SU-DHL-6 (cell line): Measurements from ENCODE around the gene KRT20.

Experiments used
- H2AFZ ChIP-seq: fragments of 200-600 bp; sonication (generic); 2 replicates; pipeline ENCODE4 v1.6.1; 2014; ENCODE audit warnings: low read depth, mild to moderate bottlenecking, moderate library complexity, mixed read lengths, antibody characterized with exemption, low read length; ENCODE audit not compliant: severe bottlenecking
- H3F3A ChIP-seq: fragments of 200-600 bp; shearing (Covaris generic); 2 replicates; pipeline ENCODE4 v1.6.0; 2016; ENCODE audit warnings: antibody characterized with exemption, mild to moderate bottlenecking; ENCODE audit not compliant: insufficient read depth
- H3K27ac ChIP-seq: fragments of 200-600 bp; sonication (generic); 2 replicates; pipeline ENCODE4 v1.5.1; 2016; ENCODE audit warnings: low read depth, mild to moderate bottlenecking, low read length, moderate library complexity, mixed read lengths
- H3K27me3 ChIP-seq: fragments of 200-600 bp; sonication (generic), shearing (Covaris generic); 2 replicates; pipeline ENCODE4 v1.6.0; 2014; ENCODE audit warnings: mild to moderate bottlenecking, low read length
- H3K36me3 ChIP-seq: fragments of 200-600 bp; sonication (generic); 2 replicates; pipeline ENCODE4 v1.6.1; 2014; ENCODE audit warnings: mild to moderate bottlenecking, low read length, mixed read lengths
- H3K4me2 ChIP-seq: fragments of 300-600, 200-600 bp; shearing (Covaris generic), sonication (generic); 2 replicates; pipeline ENCODE4 v1.6.0; 2014; ENCODE audit warnings: low read length, low read depth, mild to moderate bottlenecking; ENCODE audit not compliant: poor library complexity, severe bottlenecking
- H3K4me3 ChIP-seq: fragments of 200-600 bp; sonication (generic); 2 replicates; pipeline ENCODE4 v1.5.1; 2014; ENCODE audit warnings: antibody characterized with exemption, low read length, mild to moderate bottlenecking, mixed read lengths; ENCODE audit not compliant: insufficient read depth, poor library complexity, severe bottlenecking
- H3K79me2 ChIP-seq: fragments of 200-600 bp; sonication (generic); 2 replicates; pipeline ENCODE4 v1.6.1; 2014; ENCODE audit warnings: mild to moderate bottlenecking, low read length, moderate library complexity; ENCODE audit not compliant: insufficient read depth
- H3K9ac ChIP-seq: fragments of 200-600 bp; sonication (generic); 2 replicates; pipeline ENCODE4 v1.7.0; 2014; ENCODE audit warnings: mild to moderate bottlenecking, low read length
- H3K9me2 ChIP-seq: fragments of 200-600 bp; sonication (generic); replicated peaks from 2 replicates; pipeline ENCODE4 v1.6.1; 2014; ENCODE audit warnings: low read length; ENCODE audit not compliant: insufficient read depth
- H3K9me3 ChIP-seq: fragments of 200-600 bp; sonication (generic); 2 replicates; pipeline ENCODE4 v1.6.1; 2014; ENCODE audit warnings: low read length, mixed read lengths; ENCODE audit not compliant: insufficient read depth
- H4K20me1 ChIP-seq: fragments of 200-600 bp; sonication (generic); 2 replicates; pipeline ENCODE4 v1.6.1; 2014; ENCODE audit warnings: low read depth, mild to moderate bottlenecking, antibody characterized with exemption, low read length, moderate library complexity, mixed read lengths
- EZH2phosphoT487 ChIP-seq: fragments of 200-600 bp; sonication (generic), shearing (Covaris generic); conservative IDR thresholded peaks from 2 replicates; pipeline ENCODE4 v1.6.1; 2018; ENCODE audit warnings: mild to moderate bottlenecking, antibody characterized with exemption, low read length, moderate library complexity, mixed read lengths
- TF ChIP-seq, protein P1 (sequence below): fragments of 200-600 bp; sonication (generic); IDR thresholded peaks from one replicate; pipeline ENCODE4 v1.5.1; 2017; ENCODE audit warnings: antibody characterized with exemption, mild to moderate bottlenecking, low read length, moderate library complexity; ENCODE audit not compliant: insufficient read depth, poor library complexity, severe bottlenecking

Gene KRT20

DNA sequence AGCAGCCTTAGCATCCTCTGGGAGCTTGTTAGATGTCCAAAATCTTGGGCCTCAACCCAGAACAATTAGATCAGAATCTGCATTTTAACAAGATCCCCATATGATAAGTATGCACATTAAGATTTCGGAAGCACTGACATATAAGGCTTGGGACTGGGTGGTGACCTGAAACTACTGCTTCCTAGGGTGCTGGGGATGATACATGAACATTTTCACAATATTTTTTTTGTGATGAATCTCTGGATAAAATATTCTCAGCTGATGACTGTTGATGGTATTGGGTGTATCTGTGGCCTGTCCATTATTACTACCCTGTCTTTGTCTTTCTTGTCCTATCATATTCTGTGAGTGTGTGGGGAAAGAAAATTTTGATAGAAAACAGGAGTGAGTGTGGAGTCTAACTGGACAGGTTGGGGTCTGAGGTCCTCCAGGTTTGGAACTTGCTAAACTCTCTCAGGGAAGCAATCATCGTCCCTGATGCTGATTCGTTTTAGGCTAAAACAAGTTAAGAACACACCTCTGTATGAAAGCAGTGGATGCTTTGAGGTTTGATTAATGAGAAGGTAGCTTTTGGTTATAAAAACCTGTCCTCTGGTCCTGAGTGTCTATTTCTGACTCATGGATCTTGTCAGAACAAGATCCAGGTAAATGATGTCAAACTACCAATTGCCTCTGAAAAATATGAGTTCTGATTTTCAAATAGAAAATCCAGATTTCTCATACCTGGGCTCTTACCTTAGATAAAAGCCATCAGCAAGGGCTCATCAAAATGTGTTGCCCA lies 29.2 kb upstream of the KRT20 start:
- no peaks in the 10 kb centered on the region for H3F3A ChIP-seq
- no peaks in the 10 kb centered on the region for H3K36me3 ChIP-seq
- no peak overlapping the region for H2AFZ ChIP-seq
- no peak overlapping the region for H3K4me2 ChIP-seq
- H3K9me2 ChIP-seq, result no peaks in the 10 kb centered on the region
- H3K4me3 ChIP-seq, result no peak overlapping the region
- H3K9ac ChIP-seq, result no peak overlapping the region
- H4K20me1 ChIP-seq, result no peaks in the 10 kb centered on the region
- no peaks in the 10 kb centered on the region for H3K9me3 ChIP-seq
- H3K79me2 ChIP-seq, result no peaks in the 10 kb centered on the region
- no peak for TF ChIP-seq EZH2phosphoT487
- TF ChIP-seq, protein P1, sequence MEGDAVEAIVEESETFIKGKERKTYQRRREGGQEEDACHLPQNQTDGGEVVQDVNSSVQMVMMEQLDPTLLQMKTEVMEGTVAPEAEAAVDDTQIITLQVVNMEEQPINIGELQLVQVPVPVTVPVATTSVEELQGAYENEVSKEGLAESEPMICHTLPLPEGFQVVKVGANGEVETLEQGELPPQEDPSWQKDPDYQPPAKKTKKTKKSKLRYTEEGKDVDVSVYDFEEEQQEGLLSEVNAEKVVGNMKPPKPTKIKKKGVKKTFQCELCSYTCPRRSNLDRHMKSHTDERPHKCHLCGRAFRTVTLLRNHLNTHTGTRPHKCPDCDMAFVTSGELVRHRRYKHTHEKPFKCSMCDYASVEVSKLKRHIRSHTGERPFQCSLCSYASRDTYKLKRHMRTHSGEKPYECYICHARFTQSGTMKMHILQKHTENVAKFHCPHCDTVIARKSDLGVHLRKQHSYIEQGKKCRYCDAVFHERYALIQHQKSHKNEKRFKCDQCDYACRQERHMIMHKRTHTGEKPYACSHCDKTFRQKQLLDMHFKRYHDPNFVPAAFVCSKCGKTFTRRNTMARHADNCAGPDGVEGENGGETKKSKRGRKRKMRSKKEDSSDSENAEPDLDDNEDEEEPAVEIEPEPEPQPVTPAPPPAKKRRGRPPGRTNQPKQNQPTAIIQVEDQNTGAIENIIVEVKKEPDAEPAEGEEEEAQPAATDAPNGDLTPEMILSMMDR, result no peak
- H3K27me3 ChIP-seq, result no peaks in the 10 kb centered on the region
- H3K27ac ChIP-seq, result no peak overlapping the region

DNA sequence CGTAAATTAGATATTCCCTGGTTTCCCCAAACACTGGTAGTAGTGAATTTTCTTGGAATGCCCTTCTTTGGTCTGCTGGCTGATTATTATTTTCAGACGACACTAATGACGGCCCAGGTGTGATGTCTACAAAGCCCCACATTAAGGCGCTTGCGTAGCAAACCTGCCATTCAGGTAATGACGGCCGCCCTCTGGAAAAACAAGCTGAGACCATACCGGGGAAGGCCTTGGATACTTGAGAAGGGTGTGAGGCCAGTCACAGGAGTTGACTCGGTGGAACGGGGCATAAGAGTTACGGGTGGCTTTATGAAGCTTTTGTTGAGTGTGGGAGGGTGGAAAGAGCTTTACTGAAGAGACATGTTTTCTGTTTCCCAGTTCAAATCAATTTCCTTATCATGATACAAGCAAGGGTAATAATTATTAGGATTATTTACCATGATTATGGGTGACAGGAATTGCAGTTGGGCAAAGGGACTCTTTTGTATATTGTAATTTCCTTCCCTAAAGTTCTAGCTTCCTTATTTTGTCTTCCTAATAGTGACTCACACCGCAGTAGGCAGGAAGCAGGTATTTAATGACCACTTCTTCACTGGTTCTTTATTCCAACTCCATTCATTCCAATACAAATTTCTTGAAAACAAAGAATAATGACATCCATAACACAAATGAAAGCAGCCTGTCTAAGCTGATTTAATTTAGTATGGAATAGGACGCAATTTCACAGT lies 27.6 kb upstream of the KRT20 start:
- Histone ChIP-seq H3K4me3 (no peak overlapping the region), H3K9me3 (no peaks in the 10 kb centered on the region), H3K4me2 (no peak overlapping the region), H3K36me3 (no peaks in the 10 kb centered on the region), H3F3A (no peaks in the 10 kb centered on the region), H2AFZ (no peak overlapping the region), H3K9me2 (no peaks in the 10 kb centered on the region), H3K9ac (no peak overlapping the region), H3K27ac (no peak overlapping the region), H3K79me2 (no peaks in the 10 kb centered on the region), H3K27me3 (no peaks in the 10 kb centered on the region), H4K20me1 (no peaks in the 10 kb centered on the region)
- no peak for TF ChIP-seq EZH2phosphoT487
- TF ChIP-seq, protein P1, result no peak

DNA sequence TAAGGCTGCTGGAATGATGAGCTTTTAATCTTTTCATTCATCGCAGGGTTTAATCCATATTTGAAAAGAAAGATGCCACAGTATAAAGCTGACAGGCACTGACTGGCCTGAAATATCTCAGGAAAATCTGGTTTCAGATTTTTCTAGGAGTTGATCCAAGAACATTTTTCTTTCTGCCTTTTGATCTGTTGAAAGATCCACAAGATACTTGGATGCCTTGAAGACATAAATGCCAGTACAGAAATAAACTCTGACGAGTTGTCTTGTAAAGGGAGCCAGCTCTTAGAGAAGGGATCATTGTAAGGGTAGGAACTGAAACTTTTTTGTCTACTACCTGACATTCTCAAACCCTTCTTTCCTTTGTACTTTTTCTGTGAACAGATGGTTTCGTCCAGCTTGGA lies 25.4 kb upstream of the KRT20 start:
- Histone ChIP-seq H3K27me3 (no peaks in the 10 kb centered on the region), H3K4me3 (no peak overlapping the region), H3F3A (no peaks in the 10 kb centered on the region), H3K9me2 (no peaks in the 10 kb centered on the region), H3K79me2 (no peaks in the 10 kb centered on the region), H3K36me3 (no peaks in the 10 kb centered on the region), H4K20me1 (no peaks in the 10 kb centered on the region), H3K9me3 (no peaks in the 10 kb centered on the region), H3K9ac (no peak overlapping the region), H3K4me2 (no peak overlapping the region), H2AFZ (no peak overlapping the region), H3K27ac (no peak overlapping the region)
- no peak for TF ChIP-seq EZH2phosphoT487

DNA sequence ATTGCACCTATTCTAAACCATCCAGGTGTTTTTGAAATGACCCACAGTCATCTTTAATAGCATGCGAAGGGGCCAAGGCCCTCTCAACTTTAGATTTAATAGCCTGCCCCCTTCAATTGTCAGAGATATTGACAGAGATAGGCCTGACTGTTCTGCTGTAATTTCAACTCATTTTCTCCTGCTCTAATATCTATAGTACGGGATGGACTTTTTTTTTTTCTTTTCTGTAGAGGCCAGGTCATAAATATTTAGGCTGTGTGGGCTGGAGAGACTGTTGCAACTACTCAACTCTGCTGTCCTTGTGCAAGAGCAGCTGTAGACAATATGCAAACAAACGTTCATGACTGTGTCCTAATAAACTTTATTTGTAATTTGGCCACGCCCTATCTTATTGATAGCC lies 24.7 kb upstream of the KRT20 start:
- Histone ChIP-seq H3K9ac (no peak overlapping the region), H4K20me1 (no peaks in the 10 kb centered on the region), H2AFZ (no peak overlapping the region), H3K36me3 (no peaks in the 10 kb centered on the region), H3K27me3 (no peaks in the 10 kb centered on the region), H3K79me2 (no peaks in the 10 kb centered on the region), H3K9me3 (no peaks in the 10 kb centered on the region), H3K27ac (no peak overlapping the region), H3K9me2 (no peaks in the 10 kb centered on the region), H3K4me2 (no peak overlapping the region), H3K4me3 (no peak overlapping the region), H3F3A (no peaks in the 10 kb centered on the region)
- TF ChIP-seq EZH2phosphoT487, result no peak
- TF ChIP-seq, protein P1, result no peak
